Ishikawa (cell line): Measurements from ENCODE around the gene OR2S2.

Source experiments
- EP300 ChIP-seq: IDR thresholded peaks from 2 replicates; pipeline ENCODE4 v1.6.1; 2012; ENCODE audit warnings: borderline replicate concordance
- TEAD4 ChIP-seq: IDR thresholded peaks from 2 replicates; pipeline ENCODE4 v1.6.1; 2012
- ZBTB7A ChIP-seq: IDR thresholded peaks from 2 replicates; pipeline ENCODE4 v1.6.1; 2012; ENCODE audit warnings: low read depth

GRCh38 chr9:35933550-35934067 is 24.3 kb downstream of the OR2S2 start:
- no peak for TF ChIP-seq TEAD4
- no peak for TF ChIP-seq EP300
- TF ChIP-seq ZBTB7A = no peak
